SK-N-SH (cell line): ENCODE results near the gene SPOP. TPM values are rescaled to one million over a fixed set of nuclear protein-coding genes. Genes with fewer than 3 reads are reported as not detected.

ENCODE experiments used
- CTCF ChIA-PET: fragments of 300-600, 350-600 bp; formaldehyde crosslinking; extraction: SDS; loops from one replicate; lab custom pipeline; 2021; lab: Yijun Ruan, JAX
- POLR2A ChIA-PET: fragments of 350-600 bp; sonication (Branson Sonifier 250); formaldehyde crosslinking; extraction: SDS; loops from one replicate; lab custom pipeline; 2020; ENCODE audit warnings: antibody characterized with exemption, inconsistent platforms; lab: Yijun Ruan, JAX
- DNase-seq: peaks from one replicate; pipeline ENCODE4 v3.0.0; 2012
- H2AFZ ChIP-seq: fragments of 200-600 bp; sonication (generic); 2 replicates; pipeline ENCODE4 v1.8.1; 2016; ENCODE audit warnings: antibody characterized with exemption, mild to moderate bottlenecking, low read depth
- H3F3A ChIP-seq: fragments of 200-600 bp; sonication (generic); replicated peaks from 2 replicates; pipeline ENCODE3; 2016; ENCODE audit warnings: antibody characterized with exemption, mild to moderate bottlenecking; ENCODE audit not compliant: insufficient read depth
- H3K27ac ChIP-seq, 2 experiments: fragments of 200-500 bp in 1 of 2; fragments of 200-600 bp in 1 of 2; sonication (Bioruptor generic) in 1 of 2; sonication (generic), shearing (Covaris generic) in 1 of 2; 2 replicates each; pipeline versions ENCODE4 v1.5.1 to v1.6.1; 2014 to 2016; ENCODE audit warnings: low read depth in 2 of 2, inconsistent platforms in 1 of 2, low read length in 1 of 2, mild to moderate bottlenecking in 1 of 2, mixed read lengths in 1 of 2
- H3K27me3 ChIP-seq: fragments of 200-600 bp; sonication (generic), shearing (Covaris generic); 2 replicates; pipeline ENCODE4 v1.6.1; 2016; ENCODE audit warnings: mixed run types; ENCODE audit not compliant: insufficient read depth
- H3K36me3 ChIP-seq, 2 experiments: fragments of 200-500 bp in 1 of 2; fragments of 200-600 bp in 1 of 2; sonication (Bioruptor generic) in 1 of 2; sonication (generic) in 1 of 2; replicated peaks in 1 of 2; 2 replicates each; pipeline versions ENCODE3 to v1.5.1; 2014 to 2016; ENCODE audit warnings: low read length in 1 of 2, mild to moderate bottlenecking in 1 of 2; ENCODE audit not compliant: insufficient read depth in 2 of 2, control insufficient read depth in 1 of 2
- H3K4me1 ChIP-seq, 2 experiments: fragments of 200-500 bp in 1 of 2; fragments of 200-600 bp in 1 of 2; sonication (Bioruptor generic) in 1 of 2; sonication (generic), shearing (Covaris generic) in 1 of 2; 2 replicates each; pipeline versions ENCODE4 v1.5.1 to v1.6.1; 2014 to 2016; ENCODE audit warnings: low read depth in 1 of 2, low read length in 1 of 2, mixed run types in 1 of 2; ENCODE audit not compliant: insufficient read depth in 2 of 2, control insufficient read depth in 1 of 2
- H3K4me2 ChIP-seq: fragments of 200-600 bp; sonication (generic), shearing (Covaris generic); 2 replicates; pipeline ENCODE4 v1.6.1; 2017; ENCODE audit warnings: mixed run types
- H3K4me3 ChIP-seq, 2 experiments: fragments of 200-500 bp in 1 of 2; fragments of 200-600 bp in 1 of 2; sonication (Bioruptor generic) in 1 of 2; sonication (generic), shearing (Covaris generic) in 1 of 2; 2 replicates each; pipeline versions ENCODE4 v1.5.1 to v1.8.1; 2014 to 2016; ENCODE audit warnings: low read depth in 2 of 2, inconsistent platforms in 1 of 2, low read length in 1 of 2, mild to moderate bottlenecking in 1 of 2, mixed read lengths in 1 of 2, moderate library complexity in 1 of 2
- H3K79me2 ChIP-seq: fragments of 200-600 bp; sonication (generic); 2 replicates; pipeline ENCODE4 v1.8.1; 2017; ENCODE audit warnings: mild to moderate bottlenecking; ENCODE audit not compliant: insufficient read depth
- H3K9ac ChIP-seq: fragments of 200-600 bp; sonication (generic); 2 replicates; pipeline ENCODE4 v1.6.1; 2017; ENCODE audit warnings: mixed run types
- H3K9me2 ChIP-seq: fragments of 200-600 bp; sonication (generic); 2 replicates; pipeline ENCODE4 v1.6.1; 2017; ENCODE audit warnings: mixed run types
- H3K9me3 ChIP-seq: fragments of 200-600 bp; sonication (generic); 2 replicates; pipeline ENCODE4 v1.6.1; 2017; ENCODE audit warnings: mixed run types, mild to moderate bottlenecking, moderate library complexity
- H4K20me1 ChIP-seq: fragments of 200-600 bp; sonication (generic); 2 replicates; pipeline ENCODE4 v1.6.1; 2017; ENCODE audit warnings: mild to moderate bottlenecking, mixed run types; ENCODE audit not compliant: insufficient read depth
- FOXM1 ChIP-seq: IDR thresholded peaks from 2 replicates; pipeline ENCODE4 v1.4.0; 2012; ENCODE audit warnings: low read depth, mild to moderate bottlenecking
- GATA2 ChIP-seq: sonication (generic); formaldehyde crosslinking; IDR thresholded peaks from 2 replicates; pipeline ENCODE4 v1.5.0; 2020; ENCODE audit warnings: mild to moderate bottlenecking, missing genetic modification reagents
- NFIC ChIP-seq: IDR thresholded peaks from 2 replicates; pipeline ENCODE4 v1.4.0; 2012; ENCODE audit warnings: borderline replicate concordance
- RAD21 ChIP-seq: IDR thresholded peaks from 2 replicates; pipeline ENCODE4 v1.6.1; 2012; ENCODE audit warnings: mild to moderate bottlenecking, low read length
- RCOR1 ChIP-seq: fragments of 150-350 bp; IDR thresholded peaks from 2 replicates; pipeline ENCODE4 v1.6.1; 2017; ENCODE audit warnings: antibody characterized with exemption, low read length
- SMC3 ChIP-seq: IDR thresholded peaks from 2 replicates; pipeline ENCODE4 v1.6.1; 2012; ENCODE audit warnings: low read depth, low read length, improper control_type of control experiment
- TEAD4 ChIP-seq: IDR thresholded peaks from 2 replicates; pipeline ENCODE4 v1.4.0; 2012; ENCODE audit warnings: mild to moderate bottlenecking, borderline replicate concordance; ENCODE audit not compliant: insufficient read depth
- WGBS: methylation state at CpG from one replicate; pipeline ENCODE4 v1.1.6; 2017; ENCODE audit warnings: low lambda C conversion rate; 5-methylcytosine and 5-hydroxymethylcytosine counted together
- polyA plus RNA-seq, 3 experiments: library from polyadenylated mRNA; depleted of rRNA; stranded (reverse); fragments of >200 nt; gene quantifications; 2 replicates each; pipeline ENCODE4 v1.2.3, GENCODE V29; 2012
- TF ChIP-seq, protein P1 (sequence below): fragments of 200-600 bp; sonication (generic); IDR thresholded peaks from 2 replicates; pipeline ENCODE4 v1.6.1; 2017; ENCODE audit warnings: antibody characterized with exemption, mild to moderate bottlenecking, moderate library complexity
- TF ChIP-seq, protein P2 (sequence below): IDR thresholded peaks from 2 replicates; pipeline ENCODE4 v1.4.0; 2012; ENCODE audit warnings: low read depth

Gene SPOP
- polyA plus RNA-seq, 1 of the 3 experiments (the other 2 are of a cell fraction) = 54.0 TPM

DNA sequence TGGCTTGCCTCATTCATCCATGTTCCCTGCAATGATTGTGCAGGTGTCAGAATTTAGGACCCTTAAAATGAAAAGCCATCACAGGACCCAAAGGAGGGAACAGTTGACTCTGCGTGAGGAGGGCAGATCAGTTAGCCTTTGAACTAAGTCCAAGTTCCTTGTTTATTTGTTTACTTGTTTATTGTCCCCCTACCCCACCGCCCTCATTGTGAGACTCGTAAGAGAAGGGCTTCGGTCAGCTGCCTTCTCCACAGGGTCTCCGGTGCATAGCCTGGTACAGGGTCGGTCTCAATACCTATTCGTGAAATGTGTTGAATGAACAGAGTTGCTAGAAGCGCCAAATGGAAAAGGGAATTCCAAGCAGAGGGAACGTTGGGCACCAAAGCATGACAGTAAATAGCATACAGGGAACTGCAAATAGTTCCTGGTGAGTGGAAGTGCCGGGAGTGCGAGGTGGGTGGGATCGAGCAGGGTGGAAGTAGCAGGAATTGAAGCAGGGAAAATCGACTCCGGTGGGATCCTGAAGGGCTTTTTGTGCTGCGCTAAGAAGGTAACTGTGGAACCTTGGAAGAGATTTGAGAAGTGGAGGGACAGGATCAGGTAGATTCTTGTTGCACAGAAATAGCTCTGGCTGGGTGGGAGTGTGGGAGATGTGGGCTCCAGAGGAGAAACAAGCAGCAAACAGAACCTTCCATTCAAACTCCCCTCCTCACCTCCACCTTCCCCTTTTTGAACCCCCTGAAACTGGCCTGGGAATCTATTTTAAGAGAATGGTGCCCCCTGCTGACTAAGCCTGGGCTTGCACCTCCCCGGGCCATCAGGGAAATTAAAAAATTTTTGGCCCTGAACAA, 17.2 kb upstream of the SPOP start:
- Histone ChIP-seq H3K27ac (no peak overlapping the region), H3K4me3 (no peak overlapping the region; a peak in 1 of 4 replicates), H2AFZ (peak overlapping the region; percentile 38; the same call in 1 of the 2 replicates), H3K79me2 (no peaks in the 10 kb centered on the region), H3K27me3 (no peaks in the 10 kb centered on the region), H3K4me1 (peaks cover 0 to 2% of the 10 kb centered on the region in 2 experiments; a peak in 1 of 4 replicates), H3K9me3 (no peaks in the 10 kb centered on the region), H3K9ac (no peak overlapping the region), H3K4me2 (no peak overlapping the region), H3K36me3 (no peaks in the 10 kb centered on the region), H3F3A (no peaks in the 10 kb centered on the region), H3K9me2 (no peaks in the 10 kb centered on the region), H4K20me1 (no peaks in the 10 kb centered on the region)
- WGBS = 15% methylated on average over 16 of the region's 16 CpGs
- DNase-seq = peak; percentile 82
- TF ChIP-seq RCOR1 (no peak), RAD21 (peak; percentile 98), FOXM1 (no peak), SMC3 (peak; percentile 99)
- TF ChIP-seq, protein P1, sequence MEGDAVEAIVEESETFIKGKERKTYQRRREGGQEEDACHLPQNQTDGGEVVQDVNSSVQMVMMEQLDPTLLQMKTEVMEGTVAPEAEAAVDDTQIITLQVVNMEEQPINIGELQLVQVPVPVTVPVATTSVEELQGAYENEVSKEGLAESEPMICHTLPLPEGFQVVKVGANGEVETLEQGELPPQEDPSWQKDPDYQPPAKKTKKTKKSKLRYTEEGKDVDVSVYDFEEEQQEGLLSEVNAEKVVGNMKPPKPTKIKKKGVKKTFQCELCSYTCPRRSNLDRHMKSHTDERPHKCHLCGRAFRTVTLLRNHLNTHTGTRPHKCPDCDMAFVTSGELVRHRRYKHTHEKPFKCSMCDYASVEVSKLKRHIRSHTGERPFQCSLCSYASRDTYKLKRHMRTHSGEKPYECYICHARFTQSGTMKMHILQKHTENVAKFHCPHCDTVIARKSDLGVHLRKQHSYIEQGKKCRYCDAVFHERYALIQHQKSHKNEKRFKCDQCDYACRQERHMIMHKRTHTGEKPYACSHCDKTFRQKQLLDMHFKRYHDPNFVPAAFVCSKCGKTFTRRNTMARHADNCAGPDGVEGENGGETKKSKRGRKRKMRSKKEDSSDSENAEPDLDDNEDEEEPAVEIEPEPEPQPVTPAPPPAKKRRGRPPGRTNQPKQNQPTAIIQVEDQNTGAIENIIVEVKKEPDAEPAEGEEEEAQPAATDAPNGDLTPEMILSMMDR = peak; percentile 100
- ChIA-PET CTCF (interaction anchor here (0.6 to 50.8 kb wide), 37 partner anchors 10 to 431 kb away, joined by 3 to 2107 read pairs (median 4); partner anchors contain the start of genes NGFR, NXPH3, PHB1 and SLC35B1), POLR2A (interaction anchor here (1.0 to 2.2 kb wide), 2 partner anchors 13 to 129 kb away, joined by 5 to 6 read pairs; partner anchors contain the start of gene SLC35B1)

DNA sequence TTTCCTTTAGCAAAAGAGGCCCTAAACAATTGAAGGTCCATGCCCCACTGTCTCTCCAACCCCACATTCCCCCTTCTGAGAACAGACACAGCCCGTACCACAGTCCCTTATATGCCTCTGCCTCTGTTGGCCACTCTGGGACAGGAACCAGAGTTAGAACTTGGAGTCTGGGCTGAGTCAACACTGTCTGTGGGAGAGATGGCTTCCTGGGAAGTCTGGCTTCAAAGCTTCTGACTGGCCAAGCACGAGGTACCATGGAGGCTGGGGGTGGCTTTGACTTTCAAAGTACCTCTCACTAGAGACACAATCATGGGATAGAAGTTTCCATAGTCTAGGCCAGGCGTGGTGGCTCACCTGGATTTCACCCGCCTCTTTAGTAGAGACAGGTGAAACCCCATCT, 14.9 kb upstream of the SPOP start:
- H3K9me3 ChIP-seq = no peaks in the 10 kb centered on the region
- TF ChIP-seq, protein P2, sequence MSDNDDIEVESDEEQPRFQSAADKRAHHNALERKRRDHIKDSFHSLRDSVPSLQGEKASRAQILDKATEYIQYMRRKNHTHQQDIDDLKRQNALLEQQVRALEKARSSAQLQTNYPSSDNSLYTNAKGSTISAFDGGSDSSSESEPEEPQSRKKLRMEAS = no peak
- TF ChIP-seq TEAD4 = no peak
- TF ChIP-seq NFIC = no peak
- TF ChIP-seq GATA2 (CRISPR knock-in tag) = no peak
- TF ChIP-seq FOXM1 = no peak
- no peaks in the 10 kb centered on the region for H3K36me3 ChIP-seq
- H3K9ac ChIP-seq = no peak overlapping the region
- ChIA-PET POLR2A (no interaction called here), CTCF (interaction anchor here (50.8 kb wide), 1 partner anchor 117 kb away, joined by 2107 read pairs; the partner anchor contains the start of gene NXPH3)
- H3F3A ChIP-seq = peaks cover 4% of the 10 kb centered on the region
- H3K9me2 ChIP-seq = no peaks in the 10 kb centered on the region
- no peaks in the 10 kb centered on the region for H3K79me2 ChIP-seq
- H2AFZ ChIP-seq = no peak overlapping the region
- no peak overlapping the region for H3K4me3 ChIP-seq
- peaks cover 0 to 2% of the 10 kb centered on the region in 2 experiments; a peak in 1 of 4 replicates for H3K4me1 ChIP-seq
- 60% methylated on average over 4 of the region's 4 CpGs for WGBS
- DNase-seq = no peak
- no peaks in the 10 kb centered on the region for H3K27me3 ChIP-seq
- no peaks in the 10 kb centered on the region for H4K20me1 ChIP-seq
- H3K27ac ChIP-seq = no peak overlapping the region
- H3K4me2 ChIP-seq = no peak overlapping the region
